GM23248 (cell line): ENCODE measurements around the gene CNPY2.

Experiments used
- EZH2 ChIP-seq: fragments of 200-600 bp; sonication (generic); IDR thresholded peaks from 2 replicates; pipeline ENCODE4 v1.6.1; 2018; ENCODE audit warnings: antibody characterized with exemption, mild to moderate bottlenecking; ENCODE audit not compliant: insufficient read depth, poor library complexity, severe bottlenecking
- EZH2phosphoT487 ChIP-seq: fragments of 200-600 bp; sonication (generic); IDR thresholded peaks from 2 replicates; pipeline ENCODE4 v1.6.1; 2018; ENCODE audit warnings: antibody characterized with exemption, moderate library complexity, mild to moderate bottlenecking, low read depth; ENCODE audit not compliant: insufficient read depth

DNA sequence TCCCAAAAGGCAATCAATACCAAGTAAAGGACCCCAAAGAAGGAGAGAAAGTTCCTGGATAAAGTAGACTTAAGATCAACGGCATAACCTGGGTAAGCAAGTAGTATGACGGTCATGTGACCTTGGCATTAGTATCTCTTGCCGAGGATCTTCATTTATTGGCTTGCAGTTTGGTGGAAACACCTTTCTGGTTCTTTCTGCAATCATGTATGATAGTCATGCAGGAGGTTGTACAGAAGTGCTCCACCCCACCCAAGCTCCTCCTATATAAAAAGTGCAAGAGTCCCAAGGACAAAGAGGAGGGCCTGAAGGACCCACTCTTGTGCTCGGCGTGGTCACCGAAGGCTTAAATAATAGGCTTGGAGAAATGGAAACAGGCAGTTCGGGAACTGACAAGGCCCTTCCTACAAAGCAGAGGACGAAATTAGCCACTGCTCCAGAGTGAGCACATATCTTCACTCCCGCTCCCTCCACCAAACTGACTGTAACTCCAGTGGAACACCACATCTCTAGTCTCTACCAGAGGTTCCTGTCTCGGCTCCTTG lies 16.4 kb downstream of the CNPY2 start:
- TF ChIP-seq EZH2 = no peak
- TF ChIP-seq EZH2phosphoT487 = no peak
